ENCODE measurements around the gene DAB2IP.

Gene DAB2IP

GRCh38 chr9:121627427-121627826, 24.0 kb upstream of the DAB2IP start:
- H3K27ac ChIP-seq, result no peak overlapping the region
- TF ChIP-seq, protein P1, sequence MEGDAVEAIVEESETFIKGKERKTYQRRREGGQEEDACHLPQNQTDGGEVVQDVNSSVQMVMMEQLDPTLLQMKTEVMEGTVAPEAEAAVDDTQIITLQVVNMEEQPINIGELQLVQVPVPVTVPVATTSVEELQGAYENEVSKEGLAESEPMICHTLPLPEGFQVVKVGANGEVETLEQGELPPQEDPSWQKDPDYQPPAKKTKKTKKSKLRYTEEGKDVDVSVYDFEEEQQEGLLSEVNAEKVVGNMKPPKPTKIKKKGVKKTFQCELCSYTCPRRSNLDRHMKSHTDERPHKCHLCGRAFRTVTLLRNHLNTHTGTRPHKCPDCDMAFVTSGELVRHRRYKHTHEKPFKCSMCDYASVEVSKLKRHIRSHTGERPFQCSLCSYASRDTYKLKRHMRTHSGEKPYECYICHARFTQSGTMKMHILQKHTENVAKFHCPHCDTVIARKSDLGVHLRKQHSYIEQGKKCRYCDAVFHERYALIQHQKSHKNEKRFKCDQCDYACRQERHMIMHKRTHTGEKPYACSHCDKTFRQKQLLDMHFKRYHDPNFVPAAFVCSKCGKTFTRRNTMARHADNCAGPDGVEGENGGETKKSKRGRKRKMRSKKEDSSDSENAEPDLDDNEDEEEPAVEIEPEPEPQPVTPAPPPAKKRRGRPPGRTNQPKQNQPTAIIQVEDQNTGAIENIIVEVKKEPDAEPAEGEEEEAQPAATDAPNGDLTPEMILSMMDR (conservative IDR thresholded peaks at IDR 0.05), result no peak
- no peak for TF ChIP-seq ZFX (IDR thresholded peaks at IDR 0.05)

DNA sequence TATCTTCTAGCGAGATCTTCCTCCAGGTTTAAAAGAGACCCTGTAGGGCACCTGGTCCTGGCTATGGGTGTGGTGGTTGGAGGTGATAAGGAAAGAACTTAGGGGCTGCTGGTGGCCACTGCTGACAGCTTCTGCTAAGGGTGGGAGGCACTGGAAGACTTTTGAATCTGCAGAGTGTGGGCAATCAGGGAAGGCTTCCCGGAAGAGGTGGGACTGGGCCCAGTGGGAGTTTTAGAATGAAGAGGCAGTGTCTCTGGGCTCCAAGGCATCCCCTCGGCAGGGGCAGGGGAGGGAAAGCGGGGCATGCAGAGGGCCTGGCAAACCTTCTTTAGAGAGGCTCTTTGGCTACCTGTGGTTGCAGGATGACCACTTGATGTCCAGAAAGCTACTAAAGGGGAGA, 23.0 kb upstream of the DAB2IP start:
- no peak for TF ChIP-seq ZFX (IDR thresholded peaks at IDR 0.05)
- TF ChIP-seq, protein P1 (conservative IDR thresholded peaks at IDR 0.05), result no peak
- H3K27ac ChIP-seq, result no peak overlapping the region

GRCh38 chr9:121631115-121631514, 20.3 kb upstream of the DAB2IP start:
- no peak overlapping the region for H3K27ac ChIP-seq
- TF ChIP-seq, protein P1 (conservative IDR thresholded peaks at IDR 0.05), result no peak

- no peak for TF ChIP-seq ZFX (IDR thresholded peaks at IDR 0.05)
- no peak overlapping the region for H3K27ac ChIP-seq
Measured at GRCh38 chr9:121631978-121632418, 19.4 kb upstream of the DAB2IP start.

- H3K27ac ChIP-seq, result no peak overlapping the region
- TF ChIP-seq, protein P1 (conservative IDR thresholded peaks at IDR 0.05), result no peak
- TF ChIP-seq ZFX (IDR thresholded peaks at IDR 0.05), result no peak
Measured at GRCh38 chr9:121633119-121633714, 18.2 kb upstream of the DAB2IP start.

GRCh38 chr9:121633736-121634135, 17.7 kb upstream of the DAB2IP start:
- TF ChIP-seq, protein P1 (conservative IDR thresholded peaks at IDR 0.05), result no peak
- TF ChIP-seq ZFX (IDR thresholded peaks at IDR 0.05), result no peak
- no peak overlapping the region for H3K27ac ChIP-seq

GRCh38 chr9:121634329-121635261, 16.8 kb upstream of the DAB2IP start:
- no peak overlapping the region for H3K27ac ChIP-seq
- TF ChIP-seq, protein P1 (conservative IDR thresholded peaks at IDR 0.05), result peak; percentile 67; the same call in 1 of the 2 replicates
- TF ChIP-seq ZFX (IDR thresholded peaks at IDR 0.05), result no peak
